Esophagus muscularis mucosa (tissue), 3 donors: ENCODE results near the gene AKT3.

Experiments
- CTCF ChIP-seq, 3 experiments: fragments of 200-600 bp in 2 of 3; fragments of 450-650 bp in 1 of 3; sonication (generic) in 2 of 3; IDR thresholded peaks; one replicate each; pipeline ENCODE4 v1.5.1; 2017 to 2019; ENCODE audit warnings: antibody characterized with exemption in 3 of 3, mild to moderate bottlenecking in 2 of 3, moderate library complexity in 1 of 3
- POLR2A ChIP-seq: fragments of 450-650 bp; IDR thresholded peaks from one replicate; pipeline ENCODE4 v1.6.1; 2017; ENCODE audit warnings: antibody characterized with exemption, moderate library complexity, mild to moderate bottlenecking, low read depth
- POLR2AphosphoS5 ChIP-seq, 2 donors: sonication (generic); formaldehyde crosslinking; IDR thresholded peaks; one replicate each; pipeline ENCODE4 v1.6.1; 2017; ENCODE audit warnings: antibody characterized with exemption in 2 of 2

GRCh38 chr1:243819438-243819839, 30.6 kb downstream of the AKT3 start:
- TF ChIP-seq POLR2AphosphoS5 (IDR thresholded peaks at IDR 0.05) (no peak), POLR2A (no peak), CTCF (IDR thresholded peaks at IDR 0.05) (no peak)
